Kidney (tissue), 14 donors: ENCODE data around the gene SUPT16H. TPM values are rescaled to one million over a fixed set of nuclear protein-coding genes. Genes with fewer than 3 reads are reported as not detected.

Experiments used
- DNase-seq, 5 donors: peaks; one replicate each; pipeline ENCODE4 v3.0.0-alpha.2; 2013 to 2020
- FAIRE-seq: peaks from 2 replicates; lab custom pipeline; 2012; peaks lifted over from hg19 to GRCh38; lab: Jason Lieb, UNC
- H3K27ac ChIP-seq, 2 donors: one replicate each; pipeline ENCODE4 v1.7.0; 2013; ENCODE audit warnings: low read depth in 2 of 2, low read length in 2 of 2, inconsistent platforms in 1 of 2
- H3K27me3 ChIP-seq: one replicate; pipeline ENCODE4 v1.7.1; 2013; ENCODE audit warnings: low read length, inconsistent platforms; ENCODE audit not compliant: control insufficient read depth, insufficient read depth
- H3K36me3 ChIP-seq, 3 donors: one replicate each; pipeline versions ENCODE4 v1.7.0 to v1.7.1; 2013; ENCODE audit warnings: low read length in 3 of 3, control low read depth in 1 of 3, inconsistent platforms in 1 of 3; ENCODE audit not compliant: insufficient read depth in 3 of 3, control insufficient read depth in 2 of 3
- H3K4me1 ChIP-seq, 3 donors: one replicate each; pipeline versions ENCODE4 v1.7.0 to v1.7.1; 2013; ENCODE audit warnings: low read length in 3 of 3, inconsistent platforms in 1 of 3, low read depth in 1 of 3; ENCODE audit not compliant: control insufficient read depth in 2 of 3, insufficient read depth in 2 of 3
- H3K4me3 ChIP-seq, 3 donors: one replicate each; pipeline versions ENCODE4 v1.7.0 to v1.8.1; 2013; ENCODE audit warnings: low read length in 3 of 3, control low read depth in 1 of 3, inconsistent platforms in 1 of 3
- H3K9ac ChIP-seq, 3 donors: one replicate each; pipeline versions ENCODE4 v1.7.0 to v1.7.1; 2013; ENCODE audit warnings: low read length in 3 of 3, control low read depth in 1 of 3, inconsistent platforms in 1 of 3
- H3K9me3 ChIP-seq, 3 donors: one replicate each; pipeline versions ENCODE4 v1.7.0 to v1.7.1; 2013; ENCODE audit warnings: low read length in 3 of 3, control low read depth in 1 of 3, inconsistent platforms in 1 of 3; ENCODE audit not compliant: control insufficient read depth in 2 of 3, insufficient read depth in 1 of 3
- CTCF ChIP-seq: IDR thresholded peaks from 3 replicates; pipeline ENCODE4 v1.5.1; 2012; ENCODE audit warnings: mild to moderate bottlenecking, moderate library complexity, borderline replicate concordance; ENCODE audit not compliant: insufficient read depth; ENCODE audit errors: extremely low read depth
- intact Hi-C: fragments of 100-400 bp; cut with DNase I; formaldehyde crosslinking; loops from one replicate; pipeline ENCODE4 v1.11.1; 2022
- polyA plus RNA-seq: library from polyadenylated mRNA; stranded (reverse); fragments of 350-450 nt; fragmentation: Illumina TruSeq; extraction: RNeasy Lipid Tissue Mini Kit (QIAGEN cat#74804); gene quantifications from one replicate; pipeline ENCODE4 v1.2.3, GENCODE V29; 2014; ENCODE audit warnings: low read depth, low replicate concordance; ENCODE audit not compliant: insufficient read depth
- total RNA-seq: library from RNA; stranded (reverse); fragmentation: NEBNext Ultra II Directional; extraction: Animal tissue kit (Norgen Biotek cat#: 25700); gene quantifications from one replicate; pipeline ENCODE4 v1.2.1, GENCODE V29; 2021
- donor health status: control.
- donor health status: control.
- donor health status: control.
- donor health status: control.
- donor health status: control.
- donor health status: DM: yes; HTN: yes; CAD: no.
- donor health status: Normal renal cell carcinoma (clear cell type).

The SUPT16H gene
- total and polyA plus RNA-seq, 2 donors from 2014 or later: 38.1 to 58.8 TPM

DNA sequence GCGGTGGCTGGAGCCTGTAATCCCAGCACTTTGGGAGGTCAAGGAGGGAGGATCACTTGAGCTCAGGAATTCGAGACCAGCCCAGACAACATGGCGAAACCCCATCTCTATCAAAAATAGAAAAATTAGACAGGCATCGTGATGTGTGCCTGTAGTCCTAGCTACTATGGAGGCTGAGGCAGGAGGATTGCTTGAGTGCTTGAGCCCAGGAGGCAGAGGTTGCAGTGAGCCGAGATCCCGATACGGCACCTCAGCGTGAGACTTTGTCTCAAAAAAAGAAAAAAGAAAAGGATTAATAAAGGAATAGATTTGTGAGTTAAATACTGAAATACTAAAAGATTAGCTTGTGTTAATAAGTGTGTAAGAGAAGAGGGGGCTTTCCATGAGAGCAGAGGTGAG, 74.6 kb downstream of the SUPT16H start:
- FAIRE-seq: no peak
- intact Hi-C loops: no loop called here
- Histone ChIP-seq H3K9me3 (no peaks in the 10 kb centered on the region), H3K36me3 (no peaks in the 10 kb centered on the region), H3K9ac (peak overlapping the region in 2 of 3 donors; percentile 38 to 53), H3K4me1 (peaks cover 0 to 5% (median 4%) of the 10 kb centered on the region in 3 donors), H3K4me3 (peak overlapping the region; percentile 57 to 82 (median 60)), H3K27ac (peak overlapping the region in 1 of 2 donors; percentile 18), H3K27me3 (no peaks in the 10 kb centered on the region)
- no peak for TF ChIP-seq CTCF
- DNase-seq: no peak

DNA sequence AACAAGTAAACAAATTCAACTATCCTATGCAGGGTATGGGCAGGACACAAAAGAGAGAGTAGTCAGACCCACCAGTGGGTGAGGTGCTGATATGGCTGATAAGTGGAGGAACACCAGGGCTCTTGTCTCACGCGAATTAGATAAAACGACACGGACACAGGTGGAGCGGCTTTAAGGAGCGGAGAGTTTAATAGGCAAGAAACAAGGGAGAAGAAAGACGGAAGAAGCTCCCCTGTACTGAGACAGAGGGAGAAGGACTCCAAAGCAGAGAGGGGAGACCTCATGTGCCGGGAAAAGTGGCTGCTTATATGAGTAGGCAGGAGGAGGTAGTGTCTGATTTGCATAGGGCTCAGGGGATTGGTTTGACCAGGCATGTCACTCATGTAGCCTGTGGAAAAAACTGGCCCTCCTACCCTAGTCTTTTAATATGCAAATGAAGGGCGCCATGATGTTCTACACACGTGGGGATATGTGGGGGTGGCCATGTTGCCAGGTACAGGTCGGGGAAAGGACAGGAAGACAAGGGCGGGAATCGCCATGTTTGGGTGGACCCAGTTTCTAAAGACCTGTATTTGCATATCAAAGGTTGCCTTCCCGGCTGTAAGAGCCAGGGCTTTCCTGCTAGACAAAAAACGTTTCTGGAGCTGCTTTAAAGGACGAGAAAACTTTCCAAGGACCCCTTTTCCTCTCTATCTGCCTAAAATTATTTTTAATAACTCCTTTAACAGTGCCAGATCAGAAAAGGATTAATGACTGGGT, 75.2 kb downstream of the SUPT16H start:
- Histone ChIP-seq H3K27me3 (no peaks in the 10 kb centered on the region), H3K27ac (peak overlapping the region; percentile 18 to 20), H3K9me3 (no peaks in the 10 kb centered on the region), H3K4me1 (peaks cover 0 to 5% (median 4%) of the 10 kb centered on the region in 3 donors), H3K9ac (peak overlapping the region; percentile 49 to 68 (median 58)), H3K36me3 (no peaks in the 10 kb centered on the region), H3K4me3 (peak overlapping the region; percentile 60 to 82 (median 71))
- FAIRE-seq: peak; percentile 96
- intact Hi-C loops: no loop called here
- no peak for TF ChIP-seq CTCF
- peak; percentile 87 to 97 (median 93) for DNase-seq

GRCh38 chr14:21308132-21308478, 75.7 kb downstream of the SUPT16H start:
- Histone ChIP-seq H3K27me3 (no peaks in the 10 kb centered on the region), H3K9ac (peak overlapping the region in 2 of 3 donors; percentile 58 to 68), H3K4me1 (peaks cover 0 to 5% (median 4%) of the 10 kb centered on the region in 3 donors), H3K9me3 (no peaks in the 10 kb centered on the region), H3K36me3 (no peaks in the 10 kb centered on the region), H3K27ac (peak overlapping the region in 1 of 2 donors; percentile 20), H3K4me3 (peak overlapping the region; percentile 60 to 82 (median 71))
- DNase-seq (no peak), FAIRE-seq (no peak)
- intact Hi-C loops: no loop called here
- TF ChIP-seq CTCF: no peak
